Neural cell (in vitro differentiated cells): ENCODE data around the gene LDLRAD4.

Experiments used
- CTCF ChIP-seq: fragments of 450-650 bp; IDR thresholded peaks from 2 replicates; pipeline ENCODE4 v1.5.1; 2014; ENCODE audit warnings: antibody characterized with exemption, mild to moderate bottlenecking, moderate library complexity; ENCODE audit not compliant: poor library complexity, severe bottlenecking
- EP300 ChIP-seq: fragments of 450-650 bp; conservative IDR thresholded peaks from 2 replicates; pipeline ENCODE4 v1.6.1; 2014; ENCODE audit warnings: antibody characterized with exemption, mild to moderate bottlenecking, moderate library complexity; ENCODE audit not compliant: poor library complexity, severe bottlenecking
- EZH2 ChIP-seq: fragments of 200-600, 300-800 bp; shearing (Covaris generic), sonication (generic); IDR thresholded peaks from 2 replicates; pipeline ENCODE4 v1.6.1; 2014; ENCODE audit warnings: antibody characterized with exemption, low read length, borderline replicate concordance, mild to moderate bottlenecking; ENCODE audit not compliant: insufficient read depth, poor library complexity, severe bottlenecking
- POLR2AphosphoS5 ChIP-seq: IDR thresholded peaks from 2 replicates; pipeline ENCODE4 v1.6.1; 2012
- REST ChIP-seq: IDR thresholded peaks from 2 replicates; pipeline ENCODE4 v1.6.1; 2012; ENCODE audit warnings: borderline replicate concordance
- TAF1 ChIP-seq: IDR thresholded peaks from 2 replicates; pipeline ENCODE4 v1.6.1; 2012; ENCODE audit warnings: low read depth

- TF ChIP-seq TAF1 (no peak), CTCF (no peak), POLR2AphosphoS5 (no peak), REST (no peak), EP300 (no peak), EZH2 (no peak)
Measured at GRCh38 chr18:13261661-13262357, 43.2 kb downstream of the LDLRAD4 start.
